ENCODE data around the gene KLHL29.

DNA sequence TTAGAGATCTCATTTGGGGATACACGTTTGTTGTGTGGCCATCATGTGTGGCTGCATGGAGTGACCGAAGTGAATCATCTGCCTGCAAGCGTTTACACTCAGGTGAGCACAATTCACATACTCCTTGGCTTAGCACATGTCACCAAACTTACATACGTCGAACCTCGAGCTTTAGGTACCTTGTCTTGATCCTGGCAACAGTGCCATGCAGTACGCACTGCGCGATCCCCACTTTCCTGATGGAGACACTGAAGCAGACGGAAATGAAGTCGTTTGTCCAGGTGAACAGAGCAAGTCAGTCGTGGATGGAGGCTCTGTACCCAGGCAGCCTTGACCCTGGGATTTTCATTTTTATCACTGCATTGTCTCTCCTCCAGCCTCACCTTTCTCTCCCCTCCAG lies 32.3 kb downstream of the KLHL29 start:
- no peak for TF ChIP-seq CTCF (IDR thresholded peaks at IDR 0.05; ENCODE audit: low read length)
- TF ChIP-seq EZH2 (optimal IDR thresholded peaks at IDR 0.05; ENCODE audit: low read depth, low read length): no peak
